Measurements from ENCODE around the gene TMEM191B.
"Not testable (repeated sequence)": the region's sequence is repeated elsewhere in the genome, so short reads cannot be mapped to it uniquely, and the experiment has no call there.

DNA sequence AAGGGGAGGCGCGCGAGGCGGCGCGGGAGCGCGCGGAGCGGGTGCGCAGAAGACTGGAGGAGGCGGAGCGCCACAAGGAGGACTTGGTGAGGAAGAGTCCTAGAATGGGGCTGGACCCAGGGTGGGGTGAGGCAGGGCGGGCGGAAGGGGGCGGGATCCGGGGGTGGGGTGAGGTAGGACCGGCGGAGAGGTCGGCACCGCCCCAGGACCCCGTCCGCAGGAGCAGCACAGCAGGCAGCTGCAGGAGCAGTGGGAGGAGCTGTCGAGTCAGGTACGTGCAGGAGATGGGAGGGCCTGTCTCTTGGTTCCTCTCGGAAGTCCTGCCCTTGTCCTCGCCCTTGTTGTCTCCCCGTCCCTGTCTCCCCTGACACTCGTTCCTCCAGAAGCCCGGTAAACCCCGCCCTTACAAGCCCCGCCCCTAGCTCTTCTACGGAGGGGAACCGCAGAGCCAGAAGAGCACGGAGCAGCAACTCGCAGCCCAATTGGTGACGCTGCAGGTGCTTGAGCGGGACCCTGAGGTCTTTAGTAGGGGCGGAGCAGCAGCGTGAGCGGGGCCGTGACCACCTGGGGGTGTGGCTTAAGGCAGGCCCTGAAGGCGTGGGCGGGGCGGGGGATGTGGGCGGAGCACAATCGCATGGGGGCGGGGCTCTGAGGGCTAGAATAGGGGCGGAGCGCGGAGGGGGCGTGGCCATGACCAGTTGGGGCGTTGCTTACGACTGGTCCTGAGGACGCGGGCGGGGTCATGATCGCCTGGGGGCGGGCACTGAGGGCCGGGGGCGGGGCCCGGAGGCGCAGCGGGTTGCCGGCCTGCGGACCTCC is 1.2 kb downstream of the TMEM191B start:
- not testable (repeated sequence) for TF ChIP-seq POLR2A (IDR thresholded peaks at IDR 0.05)
- TF ChIP-seq, protein P1, sequence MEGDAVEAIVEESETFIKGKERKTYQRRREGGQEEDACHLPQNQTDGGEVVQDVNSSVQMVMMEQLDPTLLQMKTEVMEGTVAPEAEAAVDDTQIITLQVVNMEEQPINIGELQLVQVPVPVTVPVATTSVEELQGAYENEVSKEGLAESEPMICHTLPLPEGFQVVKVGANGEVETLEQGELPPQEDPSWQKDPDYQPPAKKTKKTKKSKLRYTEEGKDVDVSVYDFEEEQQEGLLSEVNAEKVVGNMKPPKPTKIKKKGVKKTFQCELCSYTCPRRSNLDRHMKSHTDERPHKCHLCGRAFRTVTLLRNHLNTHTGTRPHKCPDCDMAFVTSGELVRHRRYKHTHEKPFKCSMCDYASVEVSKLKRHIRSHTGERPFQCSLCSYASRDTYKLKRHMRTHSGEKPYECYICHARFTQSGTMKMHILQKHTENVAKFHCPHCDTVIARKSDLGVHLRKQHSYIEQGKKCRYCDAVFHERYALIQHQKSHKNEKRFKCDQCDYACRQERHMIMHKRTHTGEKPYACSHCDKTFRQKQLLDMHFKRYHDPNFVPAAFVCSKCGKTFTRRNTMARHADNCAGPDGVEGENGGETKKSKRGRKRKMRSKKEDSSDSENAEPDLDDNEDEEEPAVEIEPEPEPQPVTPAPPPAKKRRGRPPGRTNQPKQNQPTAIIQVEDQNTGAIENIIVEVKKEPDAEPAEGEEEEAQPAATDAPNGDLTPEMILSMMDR (IDR thresholded peaks at IDR 0.05 in 8 of 11, conservative IDR thresholded peaks at IDR 0.05 in 3 of 11): peak in 1 of 11 experiments; percentile 18
- peak in 2 of 3 donors; percentile 65 to 70 for TF ChIP-seq POLR2AphosphoS5 (IDR thresholded peaks at IDR 0.05)
